Ishikawa (cell line): ENCODE measurements around the gene SUCLG2.

ENCODE experiments used
- CREB1 ChIP-seq: IDR thresholded peaks from 2 replicates; pipeline ENCODE4 v1.6.1; 2012; ENCODE audit warnings: low read depth
- EP300 ChIP-seq: IDR thresholded peaks from 2 replicates; pipeline ENCODE4 v1.6.1; 2012; ENCODE audit warnings: borderline replicate concordance
- MAX ChIP-seq: IDR thresholded peaks from 2 replicates; pipeline ENCODE4 v1.6.1; 2012
- TCF12 ChIP-seq: IDR thresholded peaks from 2 replicates; pipeline ENCODE4 v1.6.1; 2012; ENCODE audit warnings: low read depth
- TF ChIP-seq, protein P1 (sequence below): IDR thresholded peaks from 2 replicates; pipeline ENCODE4 v1.6.1; 2012; ENCODE audit warnings: low read depth, mild to moderate bottlenecking

GRCh38 chr3:67437090-67437489 is 217.3 kb downstream of the SUCLG2 start:
- TF ChIP-seq MAX (no peak), TCF12 (no peak), EP300 (no peak), CREB1 (no peak)
- TF ChIP-seq, protein P1, sequence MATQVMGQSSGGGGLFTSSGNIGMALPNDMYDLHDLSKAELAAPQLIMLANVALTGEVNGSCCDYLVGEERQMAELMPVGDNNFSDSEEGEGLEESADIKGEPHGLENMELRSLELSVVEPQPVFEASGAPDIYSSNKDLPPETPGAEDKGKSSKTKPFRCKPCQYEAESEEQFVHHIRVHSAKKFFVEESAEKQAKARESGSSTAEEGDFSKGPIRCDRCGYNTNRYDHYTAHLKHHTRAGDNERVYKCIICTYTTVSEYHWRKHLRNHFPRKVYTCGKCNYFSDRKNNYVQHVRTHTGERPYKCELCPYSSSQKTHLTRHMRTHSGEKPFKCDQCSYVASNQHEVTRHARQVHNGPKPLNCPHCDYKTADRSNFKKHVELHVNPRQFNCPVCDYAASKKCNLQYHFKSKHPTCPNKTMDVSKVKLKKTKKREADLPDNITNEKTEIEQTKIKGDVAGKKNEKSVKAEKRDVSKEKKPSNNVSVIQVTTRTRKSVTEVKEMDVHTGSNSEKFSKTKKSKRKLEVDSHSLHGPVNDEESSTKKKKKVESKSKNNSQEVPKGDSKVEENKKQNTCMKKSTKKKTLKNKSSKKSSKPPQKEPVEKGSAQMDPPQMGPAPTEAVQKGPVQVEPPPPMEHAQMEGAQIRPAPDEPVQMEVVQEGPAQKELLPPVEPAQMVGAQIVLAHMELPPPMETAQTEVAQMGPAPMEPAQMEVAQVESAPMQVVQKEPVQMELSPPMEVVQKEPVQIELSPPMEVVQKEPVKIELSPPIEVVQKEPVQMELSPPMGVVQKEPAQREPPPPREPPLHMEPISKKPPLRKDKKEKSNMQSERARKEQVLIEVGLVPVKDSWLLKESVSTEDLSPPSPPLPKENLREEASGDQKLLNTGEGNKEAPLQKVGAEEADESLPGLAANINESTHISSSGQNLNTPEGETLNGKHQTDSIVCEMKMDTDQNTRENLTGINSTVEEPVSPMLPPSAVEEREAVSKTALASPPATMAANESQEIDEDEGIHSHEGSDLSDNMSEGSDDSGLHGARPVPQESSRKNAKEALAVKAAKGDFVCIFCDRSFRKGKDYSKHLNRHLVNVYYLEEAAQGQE, result no peak
